H1 (cell line): ENCODE measurements around the gene CHCHD6. TPM values are rescaled to one million over a fixed set of nuclear protein-coding genes. Genes with fewer than 3 reads are reported as not detected.

Source experiments
- BCL11A ChIP-seq, 2 experiments: IDR thresholded peaks; one replicate each; pipeline ENCODE4 v1.6.1; 2011; ENCODE audit warnings: low read depth in 2 of 2, low read length in 2 of 2, mild to moderate bottlenecking in 2 of 2
- CHD2 ChIP-seq: IDR thresholded peaks from 2 replicates; pipeline ENCODE4 v1.6.1; 2012; ENCODE audit warnings: low read length, improper control_type of control experiment
- GTF2F1 ChIP-seq: IDR thresholded peaks from 2 replicates; pipeline ENCODE4 v1.6.1; 2012; ENCODE audit warnings: low read depth, low read length, improper control_type of control experiment, borderline replicate concordance
- HDAC6 ChIP-seq: IDR thresholded peaks from one replicate; pipeline ENCODE4 v1.7.1; 2012; ENCODE audit warnings: low read depth, mild to moderate bottlenecking, inconsistent platforms, low read length, moderate library complexity
- POLR2AphosphoS5 ChIP-seq: IDR thresholded peaks from 2 replicates; pipeline ENCODE4 v1.6.1; 2011; ENCODE audit warnings: low read depth, low read length
- POU5F1 ChIP-seq: IDR thresholded peaks from 2 replicates; pipeline ENCODE4 v1.6.1; 2011; ENCODE audit warnings: low read depth, mild to moderate bottlenecking, low read length, moderate library complexity
- RNF2 ChIP-seq: fragments of 200-900, 300-1000 bp; sonication (generic); IDR thresholded peaks from 2 replicates; pipeline ENCODE4 v1.7.1; 2016; ENCODE audit warnings: borderline replicate concordance, low read depth, mild to moderate bottlenecking, antibody characterized with exemption, low read length; ENCODE audit not compliant: poor library complexity, severe bottlenecking; ENCODE audit errors: missing control alignments
- SAP30 ChIP-seq: fragments of 300-600 bp; sonication (generic); IDR thresholded peaks from 2 replicates; pipeline ENCODE4 v1.7.1; 2012; ENCODE audit warnings: low read length, moderate library complexity, mild to moderate bottlenecking, inconsistent platforms; ENCODE audit not compliant: insufficient read depth, insufficient replicate concordance
- SIN3A ChIP-seq, 2 experiments: IDR thresholded peaks in 1 of 2; conservative IDR thresholded peaks in 1 of 2; 2 replicates each; pipeline ENCODE4 v1.6.1; 2011 to 2012; ENCODE audit warnings: low read length in 2 of 2, improper control_type of control experiment in 1 of 2, low read depth in 1 of 2, mild to moderate bottlenecking in 1 of 2
- SIRT6 ChIP-seq: IDR thresholded peaks from one replicate; pipeline ENCODE4 v1.7.1; 2012; ENCODE audit warnings: low read length, inconsistent platforms
- YY1 ChIP-seq: IDR thresholded peaks from 2 replicates; pipeline ENCODE4 v1.6.1; 2011; ENCODE audit warnings: low read depth, mild to moderate bottlenecking, low read length
- polyA plus RNA-seq, 7 experiments: library from polyadenylated mRNA; depleted of rRNA in 3 of 7; stranded (reverse) in 5 of 7; unstranded in 2 of 7; fragments of >200 nt in 5 of 7; fragments of 200-250 nt in 2 of 7; gene quantifications; 1 replicate in 5 of 7; 2 replicates in 1 of 7; 4 replicates in 1 of 7; pipeline versions ENCODE4 v1.2.1 to v1.2.3, GENCODE V29; 2011 to 2013; ENCODE audit warnings: missing spikeins in 2 of 7, mixed read lengths in 2 of 7
- total RNA-seq: library from RNA; stranded (reverse); fragmentation: NEBNext Ultra II Directional; extraction: Animal tissue kit (Norgen Biotek cat#: 25700); gene quantifications from 2 replicates; pipeline ENCODE4 v1.2.1, GENCODE V29; 2021
- TF ChIP-seq, protein P1 (sequence below): fragments of 300-600 bp; sonication (generic); IDR thresholded peaks from 2 replicates; pipeline ENCODE4 v1.7.1; 2012; ENCODE audit warnings: low read length, moderate library complexity, mild to moderate bottlenecking, inconsistent platforms; ENCODE audit not compliant: insufficient replicate concordance

Gene CHCHD6
- total and polyA plus RNA-seq, 2 of the 8 experiments (the other 6 are each of a cell fraction or from before 2014, with no cell fraction given): 32.4 to 37.6 TPM

DNA sequence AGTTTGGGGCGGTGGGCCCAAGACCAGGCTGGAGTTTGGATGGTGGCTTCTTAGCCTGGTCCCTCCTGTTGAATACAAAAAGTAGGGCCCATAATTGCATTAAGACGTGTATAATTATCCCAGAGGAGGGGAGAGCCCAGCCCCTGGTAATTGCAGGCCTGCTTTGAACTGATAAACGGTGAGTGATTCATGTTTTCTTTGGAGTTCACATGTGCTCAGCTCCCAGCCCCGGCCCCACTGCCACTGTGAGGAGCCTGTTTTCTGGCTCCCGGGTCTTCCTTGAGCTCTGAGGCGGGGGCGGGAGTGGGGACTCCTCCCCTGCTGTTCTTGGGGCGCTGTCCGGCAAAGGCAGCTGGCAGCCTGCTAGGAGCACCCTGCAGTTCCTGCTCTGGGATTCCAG is 282.0 kb downstream of the CHCHD6 start (continued):
- TF ChIP-seq, protein P1, sequence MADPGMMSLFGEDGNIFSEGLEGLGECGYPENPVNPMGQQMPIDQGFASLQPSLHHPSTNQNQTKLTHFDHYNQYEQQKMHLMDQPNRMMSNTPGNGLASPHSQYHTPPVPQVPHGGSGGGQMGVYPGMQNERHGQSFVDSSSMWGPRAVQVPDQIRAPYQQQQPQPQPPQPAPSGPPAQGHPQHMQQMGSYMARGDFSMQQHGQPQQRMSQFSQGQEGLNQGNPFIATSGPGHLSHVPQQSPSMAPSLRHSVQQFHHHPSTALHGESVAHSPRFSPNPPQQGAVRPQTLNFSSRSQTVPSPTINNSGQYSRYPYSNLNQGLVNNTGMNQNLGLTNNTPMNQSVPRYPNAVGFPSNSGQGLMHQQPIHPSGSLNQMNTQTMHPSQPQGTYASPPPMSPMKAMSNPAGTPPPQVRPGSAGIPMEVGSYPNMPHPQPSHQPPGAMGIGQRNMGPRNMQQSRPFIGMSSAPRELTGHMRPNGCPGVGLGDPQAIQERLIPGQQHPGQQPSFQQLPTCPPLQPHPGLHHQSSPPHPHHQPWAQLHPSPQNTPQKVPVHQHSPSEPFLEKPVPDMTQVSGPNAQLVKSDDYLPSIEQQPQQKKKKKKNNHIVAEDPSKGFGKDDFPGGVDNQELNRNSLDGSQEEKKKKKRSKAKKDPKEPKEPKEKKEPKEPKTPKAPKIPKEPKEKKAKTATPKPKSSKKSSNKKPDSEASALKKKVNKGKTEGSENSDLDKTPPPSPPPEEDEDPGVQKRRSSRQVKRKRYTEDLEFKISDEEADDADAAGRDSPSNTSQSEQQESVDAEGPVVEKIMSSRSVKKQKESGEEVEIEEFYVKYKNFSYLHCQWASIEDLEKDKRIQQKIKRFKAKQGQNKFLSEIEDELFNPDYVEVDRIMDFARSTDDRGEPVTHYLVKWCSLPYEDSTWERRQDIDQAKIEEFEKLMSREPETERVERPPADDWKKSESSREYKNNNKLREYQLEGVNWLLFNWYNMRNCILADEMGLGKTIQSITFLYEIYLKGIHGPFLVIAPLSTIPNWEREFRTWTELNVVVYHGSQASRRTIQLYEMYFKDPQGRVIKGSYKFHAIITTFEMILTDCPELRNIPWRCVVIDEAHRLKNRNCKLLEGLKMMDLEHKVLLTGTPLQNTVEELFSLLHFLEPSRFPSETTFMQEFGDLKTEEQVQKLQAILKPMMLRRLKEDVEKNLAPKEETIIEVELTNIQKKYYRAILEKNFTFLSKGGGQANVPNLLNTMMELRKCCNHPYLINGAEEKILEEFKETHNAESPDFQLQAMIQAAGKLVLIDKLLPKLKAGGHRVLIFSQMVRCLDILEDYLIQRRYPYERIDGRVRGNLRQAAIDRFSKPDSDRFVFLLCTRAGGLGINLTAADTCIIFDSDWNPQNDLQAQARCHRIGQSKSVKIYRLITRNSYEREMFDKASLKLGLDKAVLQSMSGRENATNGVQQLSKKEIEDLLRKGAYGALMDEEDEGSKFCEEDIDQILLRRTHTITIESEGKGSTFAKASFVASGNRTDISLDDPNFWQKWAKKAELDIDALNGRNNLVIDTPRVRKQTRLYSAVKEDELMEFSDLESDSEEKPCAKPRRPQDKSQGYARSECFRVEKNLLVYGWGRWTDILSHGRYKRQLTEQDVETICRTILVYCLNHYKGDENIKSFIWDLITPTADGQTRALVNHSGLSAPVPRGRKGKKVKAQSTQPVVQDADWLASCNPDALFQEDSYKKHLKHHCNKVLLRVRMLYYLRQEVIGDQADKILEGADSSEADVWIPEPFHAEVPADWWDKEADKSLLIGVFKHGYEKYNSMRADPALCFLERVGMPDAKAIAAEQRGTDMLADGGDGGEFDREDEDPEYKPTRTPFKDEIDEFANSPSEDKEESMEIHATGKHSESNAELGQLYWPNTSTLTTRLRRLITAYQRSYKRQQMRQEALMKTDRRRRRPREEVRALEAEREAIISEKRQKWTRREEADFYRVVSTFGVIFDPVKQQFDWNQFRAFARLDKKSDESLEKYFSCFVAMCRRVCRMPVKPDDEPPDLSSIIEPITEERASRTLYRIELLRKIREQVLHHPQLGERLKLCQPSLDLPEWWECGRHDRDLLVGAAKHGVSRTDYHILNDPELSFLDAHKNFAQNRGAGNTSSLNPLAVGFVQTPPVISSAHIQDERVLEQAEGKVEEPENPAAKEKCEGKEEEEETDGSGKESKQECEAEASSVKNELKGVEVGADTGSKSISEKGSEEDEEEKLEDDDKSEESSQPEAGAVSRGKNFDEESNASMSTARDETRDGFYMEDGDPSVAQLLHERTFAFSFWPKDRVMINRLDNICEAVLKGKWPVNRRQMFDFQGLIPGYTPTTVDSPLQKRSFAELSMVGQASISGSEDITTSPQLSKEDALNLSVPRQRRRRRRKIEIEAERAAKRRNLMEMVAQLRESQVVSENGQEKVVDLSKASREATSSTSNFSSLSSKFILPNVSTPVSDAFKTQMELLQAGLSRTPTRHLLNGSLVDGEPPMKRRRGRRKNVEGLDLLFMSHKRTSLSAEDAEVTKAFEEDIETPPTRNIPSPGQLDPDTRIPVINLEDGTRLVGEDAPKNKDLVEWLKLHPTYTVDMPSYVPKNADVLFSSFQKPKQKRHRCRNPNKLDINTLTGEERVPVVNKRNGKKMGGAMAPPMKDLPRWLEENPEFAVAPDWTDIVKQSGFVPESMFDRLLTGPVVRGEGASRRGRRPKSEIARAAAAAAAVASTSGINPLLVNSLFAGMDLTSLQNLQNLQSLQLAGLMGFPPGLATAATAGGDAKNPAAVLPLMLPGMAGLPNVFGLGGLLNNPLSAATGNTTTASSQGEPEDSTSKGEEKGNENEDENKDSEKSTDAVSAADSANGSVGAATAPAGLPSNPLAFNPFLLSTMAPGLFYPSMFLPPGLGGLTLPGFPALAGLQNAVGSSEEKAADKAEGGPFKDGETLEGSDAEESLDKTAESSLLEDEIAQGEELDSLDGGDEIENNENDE: no peak
- TF ChIP-seq SIN3A (conservative IDR thresholded peaks at IDR 0.05 in 1 of 2, IDR thresholded peaks at IDR 0.05 in 1 of 2; ENCODE audit: low read depth in 1 of 2, low read length in 2 of 2) (no peak), BCL11A (IDR thresholded peaks at IDR 0.05; ENCODE audit: low read depth in 2 of 2, low read length in 2 of 2) (no peak), SIRT6 (no peak), GTF2F1 (no peak), SAP30 (no peak), CHD2 (no peak), YY1 (no peak), POU5F1 (no peak), HDAC6 (no peak), POLR2AphosphoS5 (no peak), RNF2 (no peak)
